Right hindlimb (tissue), 1 donor: ENCODE measurements around the gene PTPRD.

ENCODE experiments used
- DNase-seq: peaks from one replicate; pipeline ENCODE4 v3.0.0-alpha.2; 2018

Gene PTPRD

DNA sequence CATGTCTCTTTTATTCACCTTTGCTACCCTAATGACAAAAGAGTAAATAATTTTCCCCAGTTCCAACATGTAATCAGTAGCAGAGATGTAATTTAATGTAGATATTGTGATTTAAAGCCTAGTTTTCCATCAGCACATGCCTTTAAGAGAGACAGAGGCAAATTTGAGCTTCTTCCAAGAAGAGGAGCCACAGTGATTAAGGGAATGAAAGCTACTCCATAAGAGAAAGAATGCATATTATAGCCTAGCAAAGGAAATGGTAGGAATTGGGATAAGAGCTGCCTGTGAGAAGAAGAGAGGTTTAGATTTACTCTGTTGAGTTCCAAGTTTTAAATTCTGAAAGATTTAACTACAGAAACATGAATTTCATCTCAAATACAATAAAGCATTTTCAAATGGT, 2222.2 kb downstream of the PTPRD start:
- DNase-seq, result no peak

DNA sequence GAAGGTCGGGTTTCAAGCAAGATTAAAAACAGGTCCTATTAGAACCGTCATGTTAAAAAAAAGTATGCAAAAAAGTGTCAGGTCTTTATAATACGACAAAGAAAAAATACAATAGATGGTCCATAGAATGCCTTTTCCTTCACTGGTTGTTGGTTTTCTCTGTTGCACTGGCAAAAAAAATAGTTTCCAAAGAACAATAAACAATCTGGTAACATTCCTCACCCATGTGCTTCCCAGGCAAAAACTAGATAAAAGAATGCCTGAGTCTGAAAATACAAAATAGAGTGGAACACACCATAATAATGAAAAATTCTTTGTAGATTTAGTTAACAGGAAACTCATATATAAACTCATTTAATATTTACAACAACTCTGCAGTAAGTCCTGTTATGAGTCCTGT, 2223.3 kb downstream of the PTPRD start:
- no peak for DNase-seq

DNA sequence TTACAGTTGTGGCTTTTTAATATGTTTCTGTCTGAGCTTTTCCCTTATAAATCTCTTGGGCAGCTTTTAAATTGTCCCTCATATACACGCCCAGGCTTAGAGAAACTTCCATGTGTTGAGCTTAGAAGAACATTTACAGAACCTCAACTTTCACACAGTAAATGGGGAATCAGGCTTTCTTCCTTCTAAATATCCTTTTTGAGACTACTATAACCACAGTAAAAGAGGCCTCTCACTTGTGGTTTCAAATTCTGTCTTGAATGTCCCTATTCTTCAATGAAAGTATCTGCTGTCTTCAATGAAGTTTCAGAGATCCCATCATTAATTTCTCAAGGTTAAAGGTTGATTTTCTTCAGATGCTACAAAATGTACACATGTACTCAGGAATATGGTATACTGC, 2224.7 kb downstream of the PTPRD start:
- DNase-seq, result no peak

DNA sequence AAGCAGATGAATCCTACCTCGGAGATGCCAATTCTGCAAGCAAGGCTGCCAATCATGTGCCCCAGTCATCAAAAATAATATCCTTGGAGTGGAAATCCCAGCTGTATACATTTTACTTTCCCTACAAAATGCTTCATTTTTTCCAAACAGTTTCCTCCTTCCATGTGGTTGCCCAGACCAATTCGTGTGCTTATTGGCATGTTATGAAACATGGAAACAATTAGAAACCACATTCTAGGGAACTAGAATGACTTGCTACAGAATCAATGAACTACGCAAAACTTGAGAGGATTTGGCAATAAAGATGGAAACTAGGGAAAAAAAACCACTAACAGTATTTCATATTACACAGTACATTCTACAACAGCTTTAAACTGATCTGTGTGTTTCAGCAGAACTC, 2228.7 kb downstream of the PTPRD start:
- DNase-seq, result peak; percentile 47

DNA sequence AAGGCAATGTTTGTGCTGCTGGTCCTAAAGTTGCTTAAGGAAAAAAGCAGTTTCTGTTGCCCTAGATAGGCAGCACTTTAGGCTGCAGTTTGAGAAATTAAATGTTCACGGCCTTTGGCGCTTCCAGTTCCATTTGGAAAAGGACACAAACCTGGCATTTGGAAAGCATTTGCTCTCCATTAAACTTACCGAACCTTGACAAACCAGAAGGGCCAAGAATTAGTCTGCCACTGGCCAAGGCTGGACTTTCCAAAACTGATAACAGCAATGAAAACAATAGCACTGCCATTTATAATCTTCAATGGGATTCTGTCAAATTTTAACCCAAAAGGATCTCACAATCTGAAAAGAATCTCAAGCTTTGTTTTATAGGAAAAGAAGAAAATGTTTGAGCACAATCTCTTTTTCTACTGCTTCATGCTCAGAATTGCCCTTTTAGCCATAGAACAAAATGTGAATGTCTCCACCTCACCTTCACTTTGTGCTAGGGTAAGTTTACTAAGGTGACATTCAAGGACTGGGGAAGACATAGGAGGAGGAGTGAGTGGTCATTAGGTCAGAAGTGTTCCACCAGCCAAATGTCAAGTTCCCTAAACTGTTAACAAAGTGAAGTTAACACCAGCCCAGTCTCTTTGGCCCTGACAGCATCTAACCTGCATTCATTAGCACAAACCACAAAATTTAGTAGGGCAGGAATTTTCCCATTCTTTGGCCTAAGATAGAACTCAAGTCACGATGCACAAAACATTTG, 2229.8 kb downstream of the PTPRD start:
- no peak for DNase-seq

DNA sequence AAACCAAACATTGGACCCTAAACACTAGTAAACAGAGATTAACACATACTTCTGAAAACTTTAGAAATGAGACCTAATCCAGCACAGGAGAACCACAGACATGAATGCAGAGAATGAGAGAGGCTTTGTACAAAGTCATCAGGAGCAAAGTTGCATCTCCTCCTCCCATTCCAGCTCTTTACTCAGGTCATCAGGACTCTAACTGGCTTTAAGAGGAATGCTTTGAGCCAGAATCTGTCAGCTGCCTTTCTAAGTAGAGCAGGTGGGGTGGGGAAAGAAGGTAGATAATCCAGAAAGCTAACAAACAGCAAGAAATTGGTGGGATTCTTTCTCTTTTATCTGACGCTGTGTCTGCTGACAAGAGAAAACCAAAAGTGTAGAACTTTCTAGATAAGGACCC, 2230.5 kb downstream of the PTPRD start:
- DNase-seq, result no peak

DNA sequence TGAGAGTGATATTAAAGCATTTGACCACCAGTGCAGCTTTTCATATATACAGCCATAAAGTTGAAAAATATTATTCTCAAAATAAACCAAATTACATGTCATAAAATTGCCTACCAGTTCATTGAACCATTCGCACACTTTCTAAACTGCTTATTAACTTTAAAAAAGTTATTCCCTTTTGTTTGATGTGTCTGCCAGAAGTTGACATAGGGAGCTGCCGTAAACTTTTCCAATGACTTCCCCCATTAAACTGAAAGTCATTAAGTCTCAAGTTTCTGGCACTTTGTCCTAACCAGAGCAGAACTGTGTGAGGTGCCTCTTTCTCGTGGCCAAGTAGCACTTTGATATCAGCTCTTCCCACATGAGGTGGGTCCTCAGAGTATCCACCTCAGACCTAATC, 2231.2 kb downstream of the PTPRD start:
- no peak for DNase-seq

DNA sequence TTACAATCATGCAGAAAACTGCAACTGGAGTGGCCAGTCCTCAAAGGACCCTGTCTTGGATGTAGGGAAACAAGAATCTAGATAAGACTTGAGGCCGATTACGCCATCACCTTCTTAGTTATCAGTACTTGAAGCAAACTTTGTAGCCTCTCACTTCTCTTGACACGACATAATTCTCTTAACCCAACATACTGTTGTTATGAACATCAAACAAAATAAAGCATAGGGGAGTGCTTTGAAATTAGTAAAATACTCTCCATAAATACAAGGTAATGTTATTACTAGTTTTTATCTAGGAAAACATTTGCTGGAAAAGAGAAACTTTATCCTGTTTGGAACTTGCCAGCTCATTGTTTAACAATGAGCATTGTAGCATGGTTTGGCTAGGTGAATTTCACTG, 2238.3 kb downstream of the PTPRD start:
- no peak for DNase-seq

DNA sequence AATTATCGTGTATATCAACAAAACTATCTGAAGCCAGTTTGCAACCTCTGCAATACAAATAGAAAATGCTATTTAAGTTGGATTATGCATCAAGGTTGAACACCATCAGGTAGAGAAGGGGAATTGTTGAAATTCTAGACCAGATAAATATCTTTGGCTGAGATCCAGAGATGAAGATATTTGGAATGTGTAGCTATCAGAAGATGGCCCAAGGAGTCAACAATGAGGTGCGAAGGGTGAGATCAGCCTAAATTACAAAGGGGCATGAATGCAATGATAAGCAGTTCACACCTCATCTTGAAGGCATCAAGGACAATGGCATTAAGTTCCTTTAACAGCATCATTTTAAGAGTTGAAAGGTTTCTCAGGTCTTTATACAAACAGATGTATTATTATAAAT, 2241.1 kb downstream of the PTPRD start:
- DNase-seq, result no peak

DNA sequence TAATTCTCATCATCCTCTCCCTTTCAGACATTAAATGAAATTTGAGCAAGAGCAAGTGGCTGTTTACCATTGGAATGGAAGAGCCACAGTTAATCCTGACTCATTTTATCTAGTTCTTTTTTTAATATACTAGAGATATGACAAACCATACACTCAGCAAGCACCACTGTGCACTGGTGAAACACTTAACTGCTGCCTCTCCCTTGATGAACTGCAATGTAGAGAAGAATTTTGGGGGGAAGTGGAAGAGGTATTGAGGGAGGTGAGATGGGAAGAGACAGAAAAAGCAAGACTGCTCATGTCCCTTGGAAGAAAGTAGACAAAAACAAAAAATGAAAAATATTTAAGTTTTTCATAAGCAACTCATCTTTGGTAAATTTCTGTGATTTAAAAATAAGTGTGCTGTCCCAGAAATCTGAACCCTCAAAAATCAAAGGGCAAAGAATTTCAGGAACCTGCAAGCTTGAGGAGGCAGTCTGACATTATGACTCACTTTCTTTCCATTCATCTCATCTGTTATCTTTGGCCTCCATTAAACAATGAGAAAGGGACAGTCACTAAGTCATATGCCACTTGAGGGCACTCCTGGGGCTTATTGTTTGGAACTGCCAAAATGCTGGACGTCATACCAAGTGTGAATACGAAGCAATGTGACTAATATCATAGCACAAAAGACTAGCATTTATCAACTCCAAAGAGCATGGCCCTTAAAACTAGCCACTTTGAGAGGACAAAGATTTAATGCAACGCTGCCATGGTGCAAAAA, 2246.5 kb downstream of the PTPRD start:
- no peak for DNase-seq

DNA sequence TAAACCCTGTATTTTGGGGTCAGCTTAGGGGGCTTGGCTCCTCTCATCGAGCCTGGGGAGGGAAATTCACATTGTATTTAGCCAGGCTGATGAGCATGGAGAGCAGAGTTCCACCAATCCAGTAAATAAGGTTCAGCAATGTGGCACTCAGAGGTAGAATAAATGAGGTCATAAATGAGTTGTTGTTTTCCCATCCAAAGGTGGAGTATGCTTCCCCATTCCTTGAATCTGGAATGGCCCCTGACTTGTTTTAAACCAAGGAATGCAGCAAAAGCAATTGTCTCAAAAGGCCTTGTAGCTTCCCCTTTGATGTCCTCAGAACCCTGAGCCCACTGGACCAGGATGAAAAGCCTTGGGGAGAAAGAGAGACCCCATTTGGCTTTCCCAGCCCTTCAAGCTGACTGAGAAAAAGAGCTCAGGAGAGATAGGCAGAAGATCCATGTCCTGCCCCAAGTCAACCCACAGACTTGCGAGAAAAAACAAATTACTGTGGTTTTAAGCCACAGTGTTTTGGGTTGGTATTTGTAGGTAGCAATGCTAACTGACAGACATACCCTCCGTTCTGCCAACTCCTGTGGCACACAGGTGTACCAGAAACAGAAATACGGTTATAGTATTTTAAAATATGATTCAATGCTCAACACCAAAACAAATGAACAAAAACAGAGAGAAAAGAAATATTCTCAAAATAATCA, 2247.2 kb downstream of the PTPRD start:
- DNase-seq, result no peak

DNA sequence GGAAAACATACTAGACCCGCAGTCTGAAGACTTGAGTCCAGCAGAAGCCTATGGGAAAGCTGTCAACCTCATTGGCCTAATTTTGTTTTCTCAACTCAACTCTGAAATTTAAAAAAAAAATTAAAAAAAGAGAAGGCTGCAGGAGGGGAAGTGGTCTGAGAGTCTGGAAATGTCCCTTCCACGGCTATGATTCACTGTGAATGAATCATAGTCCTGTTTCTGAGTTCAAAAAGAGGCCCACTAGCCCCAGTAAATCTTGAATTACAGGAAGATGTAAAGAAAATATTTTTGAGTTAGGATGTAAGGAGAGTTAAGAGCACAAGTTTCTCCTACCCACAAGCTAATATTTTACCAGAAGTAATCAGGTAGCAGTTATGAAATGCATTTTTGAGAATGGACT, 2247.8 kb downstream of the PTPRD start:
- no peak for DNase-seq

DNA sequence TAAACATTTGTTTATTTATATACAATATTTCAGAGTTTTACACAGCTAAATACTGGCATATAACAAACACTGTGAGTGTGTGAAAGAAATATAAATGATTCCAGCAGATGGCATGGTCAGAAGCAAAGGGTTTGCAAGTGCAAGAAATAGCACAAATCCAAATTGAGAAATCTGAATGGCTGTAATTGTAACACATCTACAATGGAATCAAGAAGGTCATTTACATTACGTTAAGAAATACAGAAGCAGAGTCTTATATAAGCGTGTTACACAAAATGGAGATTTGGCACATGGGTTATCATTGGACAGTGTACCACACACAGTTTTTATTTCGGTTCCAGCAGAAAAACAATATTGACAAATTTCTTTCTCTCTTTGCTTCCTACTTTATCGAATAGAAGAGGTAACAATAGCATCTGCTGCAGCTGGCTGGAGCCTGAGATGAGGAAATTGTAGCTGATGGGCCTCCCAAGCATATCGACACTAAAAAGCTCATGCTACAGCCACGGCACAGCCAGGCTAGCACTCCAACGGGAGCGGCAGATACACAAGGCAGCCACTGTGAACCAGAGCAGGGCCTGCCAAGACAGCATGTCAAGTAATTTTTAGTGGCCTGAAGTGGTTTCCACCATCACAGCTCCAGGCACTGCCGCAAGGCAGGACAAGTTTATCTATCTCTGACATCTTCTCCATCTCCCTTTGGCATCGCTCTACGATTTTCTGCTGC, 2248.6 kb downstream of the PTPRD start:
- DNase-seq, result no peak

DNA sequence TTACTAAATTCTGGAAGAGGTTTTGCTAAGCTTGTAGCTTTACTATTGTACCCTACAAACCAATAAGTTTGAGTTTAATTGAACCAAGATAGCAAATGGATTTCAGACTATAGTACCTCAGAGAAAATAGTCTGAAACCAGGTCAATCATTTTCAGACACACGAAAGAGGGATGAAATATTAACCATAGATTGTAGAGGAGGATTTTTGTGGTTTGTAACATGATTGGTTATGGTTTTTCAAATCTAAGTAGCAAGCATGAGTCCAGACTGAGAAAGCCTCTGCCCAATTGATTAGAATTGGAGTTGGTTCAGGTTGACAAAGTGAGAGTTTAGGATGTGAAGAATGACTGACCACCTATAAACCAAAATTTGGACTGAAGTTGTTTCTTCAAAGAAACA, 2250.6 kb downstream of the PTPRD start:
- no peak for DNase-seq

DNA sequence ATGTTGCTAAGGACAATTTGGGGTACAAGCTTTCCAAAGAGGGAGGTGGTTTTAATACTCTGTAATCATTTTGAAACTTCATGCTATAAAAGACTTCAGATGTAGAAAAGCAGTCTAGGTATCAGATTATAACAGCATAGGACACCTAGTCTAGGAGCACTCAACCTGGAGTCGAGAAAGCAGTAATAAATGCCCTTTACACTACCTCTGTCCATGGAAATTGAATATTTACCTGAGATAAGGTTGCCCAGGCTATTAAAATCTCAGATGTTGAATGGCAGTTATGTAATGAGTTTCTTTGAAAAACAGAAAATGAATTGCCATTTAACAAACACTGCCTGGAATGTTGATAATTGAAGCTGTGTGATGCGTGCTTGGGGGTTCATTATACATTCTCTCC, 2251.4 kb downstream of the PTPRD start:
- DNase-seq, result no peak

DNA sequence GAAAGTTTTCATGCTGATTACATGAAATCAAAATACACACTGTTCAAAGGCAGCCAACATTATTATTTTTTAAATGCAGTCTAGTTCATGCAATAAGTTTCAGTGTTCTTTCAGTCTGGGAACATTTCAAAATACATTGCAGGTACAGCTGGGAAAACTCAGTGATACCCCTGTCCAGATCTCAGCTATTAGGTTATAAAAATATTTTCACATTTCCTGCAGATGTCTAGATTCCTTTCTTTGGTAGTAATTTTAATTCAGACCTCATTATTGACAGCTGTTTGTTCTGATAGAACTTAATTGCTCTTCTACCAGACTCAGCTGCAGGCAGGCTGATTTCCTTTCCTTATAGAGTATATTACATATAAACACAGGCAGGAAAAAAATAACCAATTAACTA, 2256.4 kb downstream of the PTPRD start:
- DNase-seq, result no peak

DNA sequence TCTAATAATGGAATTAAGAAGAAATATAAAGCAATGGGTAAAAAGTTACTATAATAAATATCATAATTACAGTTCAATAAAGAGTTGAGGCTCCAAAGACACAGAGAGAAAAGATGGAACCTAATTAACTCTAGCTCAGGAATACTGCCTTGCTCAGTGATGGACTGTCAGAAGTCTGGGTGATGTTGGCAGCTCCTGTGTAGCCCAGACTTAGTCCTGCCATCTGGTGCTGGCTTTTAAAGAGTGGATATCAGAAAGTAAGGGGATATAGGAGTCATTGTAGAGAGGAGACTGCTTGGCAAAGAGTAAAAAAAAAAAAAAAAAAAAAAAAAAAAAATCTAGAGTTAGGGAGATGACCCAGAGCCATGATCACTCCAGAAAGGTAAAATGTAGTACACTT, 2261.4 kb downstream of the PTPRD start:
- no peak for DNase-seq

DNA sequence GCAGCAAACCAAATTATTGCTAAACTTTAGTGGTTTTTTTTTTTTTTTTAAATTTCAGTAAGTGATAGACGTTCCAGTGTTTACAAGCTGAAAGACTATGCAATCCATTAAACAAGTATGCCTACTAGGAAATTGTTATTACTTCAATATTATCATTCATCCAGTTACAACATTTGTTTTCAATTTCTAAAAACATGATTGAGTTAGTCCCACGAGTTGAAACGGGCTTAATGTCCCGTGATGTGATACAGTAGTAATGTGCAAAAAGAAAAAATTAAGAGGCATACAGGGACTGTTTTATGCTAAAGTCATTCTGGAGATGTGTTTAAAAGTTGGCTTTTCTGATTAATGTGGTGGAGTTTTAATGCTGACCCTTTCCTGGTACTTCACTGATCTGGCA, 2262.9 kb downstream of the PTPRD start:
- DNase-seq, result no peak

DNA sequence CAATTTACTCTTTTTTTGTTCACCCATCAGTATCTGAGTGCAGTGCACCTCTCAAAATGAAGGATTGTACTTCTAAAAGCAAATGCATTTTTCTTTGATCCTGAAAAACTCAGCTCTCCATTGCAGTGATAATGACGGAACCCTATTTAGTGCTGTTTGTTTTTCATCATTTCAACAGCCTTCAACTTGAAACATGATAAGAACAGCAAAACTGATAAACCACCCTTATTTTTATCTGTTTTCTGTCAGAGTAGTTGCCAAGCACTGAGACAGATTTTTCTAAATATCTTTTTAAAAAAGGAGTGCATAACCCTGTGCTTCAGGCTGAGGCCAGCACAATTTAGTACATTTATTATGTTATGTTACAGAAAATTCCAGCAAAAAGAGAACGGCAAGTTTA, 2263.4 kb downstream of the PTPRD start:
- no peak for DNase-seq

DNA sequence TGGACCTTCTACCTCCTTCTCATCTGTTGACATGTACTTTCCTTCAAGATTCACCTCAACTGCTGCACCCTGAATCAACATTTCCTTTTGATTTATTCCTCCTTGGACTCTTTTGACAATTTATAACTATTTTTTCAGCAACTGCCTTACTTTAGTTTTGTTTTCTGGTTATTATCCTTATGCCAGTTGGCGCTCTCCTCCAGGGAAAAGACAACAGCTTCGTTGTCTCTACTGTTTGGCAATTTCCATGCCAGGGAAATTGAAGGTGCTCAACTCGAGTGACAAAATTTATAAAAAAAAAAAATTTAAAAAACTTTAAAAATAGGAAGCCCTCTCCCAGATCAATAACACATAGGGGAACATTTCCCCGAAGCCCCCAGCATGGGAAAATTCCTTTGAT, 2264.0 kb downstream of the PTPRD start:
- DNase-seq, result no peak

DNA sequence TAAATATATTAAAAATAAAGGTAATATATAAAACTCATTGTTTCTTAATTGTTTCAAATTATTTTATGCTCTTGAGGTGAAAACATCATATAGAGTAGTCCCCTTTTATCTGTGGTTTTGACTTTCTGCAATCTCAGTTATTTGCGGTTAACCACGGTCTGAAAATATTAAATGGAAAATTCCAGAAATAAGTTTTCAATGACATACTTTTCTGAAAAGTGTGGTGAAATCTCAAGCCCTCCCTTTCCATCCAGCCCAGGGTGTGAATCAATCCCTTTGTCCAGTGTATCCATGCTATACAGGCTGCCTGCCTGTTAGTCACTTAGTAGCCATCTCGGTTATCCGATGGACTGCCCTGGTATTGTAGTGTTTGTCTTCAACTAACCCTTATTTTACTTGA, 2266.5 kb downstream of the PTPRD start:
- no peak for DNase-seq

DNA sequence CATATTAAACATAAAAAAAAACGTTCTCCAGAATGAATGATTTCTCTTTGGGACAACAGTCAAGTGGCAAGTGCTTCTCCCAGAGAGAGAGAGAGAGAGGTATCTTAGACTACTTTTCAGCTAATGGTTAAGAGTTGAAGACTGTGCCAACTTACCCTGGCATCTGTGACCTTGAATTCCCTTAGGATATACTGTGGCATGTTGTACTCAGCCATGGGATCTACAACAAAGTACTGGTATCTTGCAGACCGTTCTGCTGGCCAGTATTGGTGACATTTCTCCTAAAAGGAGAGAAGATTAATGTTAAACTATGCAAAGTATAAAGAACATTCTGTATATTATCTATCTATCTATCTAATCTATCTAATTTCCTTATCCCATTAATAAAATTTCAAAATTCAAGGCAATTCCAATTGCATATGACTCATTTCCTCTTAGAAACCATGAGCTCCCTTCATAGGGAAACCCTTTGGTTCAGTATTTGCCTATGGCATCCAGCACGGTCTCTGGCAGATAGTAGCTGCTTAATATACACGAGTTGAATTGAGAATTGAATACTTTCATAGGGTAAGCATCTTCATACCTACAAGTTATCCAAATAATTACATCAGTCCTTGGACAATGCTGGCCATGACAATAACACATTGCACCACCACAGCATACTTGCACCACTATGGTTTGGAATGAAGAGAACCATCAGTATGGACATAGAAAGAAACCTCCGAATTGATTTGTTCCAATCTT, 2273.9 kb downstream of the PTPRD start:
- DNase-seq, result peak; percentile 16
